Neuron (in vitro differentiated cells): ENCODE measurements around the gene ASPDH.

ENCODE experiments used
- H2AFZ ChIP-seq: one replicate; pipeline ENCODE4 v1.6.1; 2013; ENCODE audit warnings: low read depth, mild to moderate bottlenecking, inconsistent platforms, low read length, moderate library complexity
- H3K27me3 ChIP-seq: one replicate; pipeline ENCODE4 v1.6.1; 2013; ENCODE audit warnings: low read length; ENCODE audit not compliant: insufficient read depth
- H3K36me3 ChIP-seq: one replicate; pipeline ENCODE4 v1.6.1; 2013; ENCODE audit warnings: low read length; ENCODE audit not compliant: insufficient read depth
- H3K4me1 ChIP-seq: one replicate; pipeline ENCODE4 v1.6.1; 2013; ENCODE audit warnings: low read length; ENCODE audit not compliant: insufficient read depth
- H3K4me3 ChIP-seq: 2 replicates; pipeline ENCODE4 v1.5.1; 2013; ENCODE audit warnings: mild to moderate bottlenecking, low read length, moderate library complexity
- H3K9me3 ChIP-seq: one replicate; pipeline ENCODE4 v1.6.1; 2013; ENCODE audit warnings: low read length

ASPDH gene

DNA sequence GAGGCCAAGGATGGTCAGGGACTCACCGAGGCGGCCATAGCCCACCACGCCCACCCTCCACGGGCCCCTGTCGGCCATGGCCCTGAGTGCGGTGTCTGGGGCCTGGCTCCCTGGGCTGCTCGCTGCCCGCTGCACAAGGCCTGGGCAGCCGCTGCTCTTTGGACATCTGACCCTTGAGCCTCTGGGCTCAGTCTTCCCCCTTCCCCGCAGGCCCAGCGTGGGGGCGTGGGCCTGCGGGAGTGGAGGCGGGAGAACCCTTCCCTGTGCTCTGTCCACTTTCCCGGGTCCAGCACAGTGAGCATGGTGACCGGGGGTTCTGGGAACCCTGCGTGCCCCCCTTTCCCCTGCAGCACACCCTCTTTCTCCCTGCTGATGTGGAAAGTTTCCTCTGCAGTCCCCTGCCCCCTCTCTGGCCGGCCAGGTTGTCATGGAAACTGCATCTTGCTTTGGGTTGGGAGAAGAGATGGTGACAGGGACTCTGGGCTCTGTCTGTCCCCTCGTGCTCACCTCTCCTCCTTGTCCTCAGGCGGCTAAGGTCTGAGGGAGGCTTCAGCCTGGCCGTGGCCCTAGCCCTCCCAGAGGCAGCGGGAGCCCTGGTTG is at the start of gene ASPDH:
Gene ASPDH (minus strand): TSS at position 168 of the 600 bp plus-strand sequence. CDS start 90 bp downstream, at position 78.
- Histone ChIP-seq H3K27me3 (no peaks in the 10 kb centered on the region), H3K9me3 (peaks cover 7% of the 10 kb centered on the region), H3K4me3 (no peak within 1 kb of the TSS), H3K36me3 (peaks cover 27% of the 10 kb centered on the region), H2AFZ (no peak within 1 kb of the TSS), H3K4me1 (peaks cover 57% of the 10 kb centered on the region)

- H3K4me3 ChIP-seq: no peak overlapping the region
- peaks cover 26% of the 10 kb centered on the region for H3K36me3 ChIP-seq
- H2AFZ ChIP-seq: no peak overlapping the region
- H3K9me3 ChIP-seq: no peaks in the 10 kb centered on the region
- H3K27me3 ChIP-seq: no peaks in the 10 kb centered on the region
- peaks cover 40% of the 10 kb centered on the region for H3K4me1 ChIP-seq
Measured at GRCh38 chr19:50562996-50563395, 49.3 kb upstream of the ASPDH start.

DNA sequence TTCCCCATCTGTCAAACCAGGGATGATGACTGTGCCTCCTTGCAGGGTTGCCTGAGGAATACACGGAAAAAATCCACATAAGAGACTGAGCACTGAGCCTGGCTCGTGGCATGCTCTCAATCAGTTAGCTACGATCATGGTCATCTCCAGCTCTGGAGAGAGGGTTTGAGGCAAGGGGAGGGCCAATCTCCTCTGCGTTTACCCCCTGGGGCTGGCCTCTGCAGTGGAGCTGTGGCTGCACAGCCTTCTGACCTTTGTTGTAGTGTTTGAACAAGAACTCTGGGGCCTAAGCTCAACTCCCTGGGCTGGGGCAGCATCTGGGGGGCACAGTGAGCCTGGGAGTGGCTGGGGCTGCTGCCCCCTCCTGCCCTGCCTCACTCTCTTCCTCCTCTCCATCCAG is 48.6 kb upstream of the ASPDH start:
- Histone ChIP-seq H3K4me3 (no peak overlapping the region), H3K27me3 (no peaks in the 10 kb centered on the region), H2AFZ (no peak overlapping the region), H3K36me3 (peaks cover 26% of the 10 kb centered on the region), H3K4me1 (peaks cover 41% of the 10 kb centered on the region), H3K9me3 (no peaks in the 10 kb centered on the region)

GRCh38 chr19:50559636-50560035 is 45.9 kb upstream of the ASPDH start:
- Histone ChIP-seq H2AFZ (no peak overlapping the region), H3K4me1 (peaks cover 35% of the 10 kb centered on the region), H3K36me3 (peaks cover 26% of the 10 kb centered on the region), H3K4me3 (no peak overlapping the region), H3K9me3 (no peaks in the 10 kb centered on the region), H3K27me3 (no peaks in the 10 kb centered on the region)

- peaks cover 19% of the 10 kb centered on the region for H3K36me3 ChIP-seq
- no peak overlapping the region for H2AFZ ChIP-seq
- H3K27me3 ChIP-seq: no peaks in the 10 kb centered on the region
- H3K4me1 ChIP-seq: peaks cover 24% of the 10 kb centered on the region
- H3K9me3 ChIP-seq: no peaks in the 10 kb centered on the region
- H3K4me3 ChIP-seq: no peak overlapping the region
Measured at GRCh38 chr19:50558449-50558848, 44.7 kb upstream of the ASPDH start.

GRCh38 chr19:50558039-50558438 is 44.3 kb upstream of the ASPDH start:
- H3K4me3 ChIP-seq: no peak overlapping the region
- H3K9me3 ChIP-seq: no peaks in the 10 kb centered on the region
- H3K36me3 ChIP-seq: peaks cover 16% of the 10 kb centered on the region
- H3K4me1 ChIP-seq: peaks cover 20% of the 10 kb centered on the region
- H3K27me3 ChIP-seq: no peaks in the 10 kb centered on the region
- H2AFZ ChIP-seq: no peak overlapping the region

GRCh38 chr19:50557009-50557613 is 43.4 kb upstream of the ASPDH start:
- no peak overlapping the region for H3K4me3 ChIP-seq
- H3K27me3 ChIP-seq: no peaks in the 10 kb centered on the region
- peaks cover 13% of the 10 kb centered on the region for H3K36me3 ChIP-seq
- no peak overlapping the region for H2AFZ ChIP-seq
- H3K9me3 ChIP-seq: no peaks in the 10 kb centered on the region
- H3K4me1 ChIP-seq: peaks cover 19% of the 10 kb centered on the region

GRCh38 chr19:50556282-50557008 is 42.7 kb upstream of the ASPDH start:
- H3K4me3 ChIP-seq: no peak overlapping the region
- H2AFZ ChIP-seq: no peak overlapping the region
- H3K27me3 ChIP-seq: no peaks in the 10 kb centered on the region
- peaks cover 25% of the 10 kb centered on the region for H3K4me1 ChIP-seq
- peaks cover 10% of the 10 kb centered on the region for H3K36me3 ChIP-seq
- no peaks in the 10 kb centered on the region for H3K9me3 ChIP-seq

DNA sequence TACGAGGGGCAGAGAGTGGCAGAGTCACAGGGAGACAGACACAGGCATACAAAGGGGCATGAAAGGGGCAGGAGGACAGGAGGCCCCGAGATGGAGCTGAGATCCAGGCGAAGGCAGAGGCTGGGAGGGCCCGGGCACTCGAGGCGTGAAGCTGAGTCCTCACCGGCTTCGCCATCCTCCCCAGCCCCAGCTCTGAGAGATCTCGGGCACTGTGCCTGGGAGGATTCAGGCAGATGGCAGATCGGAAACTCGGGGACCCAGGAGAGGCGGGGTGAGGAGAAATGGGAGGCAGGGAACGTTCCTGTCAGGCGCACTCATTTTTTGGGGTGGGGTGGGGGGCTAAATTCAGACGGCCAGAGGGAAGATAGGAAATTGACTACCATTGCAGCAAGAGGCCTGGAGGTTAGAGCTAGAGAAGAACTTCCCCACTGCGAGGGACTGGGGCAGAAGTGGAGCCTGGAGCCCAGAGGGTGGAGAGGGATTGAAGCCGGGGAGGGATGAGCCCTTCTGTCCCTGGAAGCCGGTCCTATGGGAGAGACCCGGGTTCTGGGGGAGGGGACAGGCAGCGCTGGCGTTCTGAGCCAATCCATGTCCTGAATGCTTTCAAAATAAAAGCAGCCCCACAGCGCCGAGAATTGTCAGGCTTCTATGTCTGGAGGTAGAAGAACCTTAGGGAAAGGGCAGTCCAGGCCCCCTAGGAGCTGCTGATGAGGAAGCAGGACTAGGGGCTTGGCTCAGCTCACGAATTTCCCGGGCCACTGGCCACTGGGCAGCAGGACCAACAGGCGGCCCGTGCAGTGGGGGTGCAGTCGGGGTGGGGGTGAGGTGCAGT is 42.0 kb upstream of the ASPDH start:
- H3K4me3 ChIP-seq: no peak overlapping the region
- peaks cover 10% of the 10 kb centered on the region for H3K36me3 ChIP-seq
- H3K9me3 ChIP-seq: no peaks in the 10 kb centered on the region
- peaks cover 31% of the 10 kb centered on the region for H3K4me1 ChIP-seq
- H2AFZ ChIP-seq: no peak overlapping the region
- no peaks in the 10 kb centered on the region for H3K27me3 ChIP-seq

DNA sequence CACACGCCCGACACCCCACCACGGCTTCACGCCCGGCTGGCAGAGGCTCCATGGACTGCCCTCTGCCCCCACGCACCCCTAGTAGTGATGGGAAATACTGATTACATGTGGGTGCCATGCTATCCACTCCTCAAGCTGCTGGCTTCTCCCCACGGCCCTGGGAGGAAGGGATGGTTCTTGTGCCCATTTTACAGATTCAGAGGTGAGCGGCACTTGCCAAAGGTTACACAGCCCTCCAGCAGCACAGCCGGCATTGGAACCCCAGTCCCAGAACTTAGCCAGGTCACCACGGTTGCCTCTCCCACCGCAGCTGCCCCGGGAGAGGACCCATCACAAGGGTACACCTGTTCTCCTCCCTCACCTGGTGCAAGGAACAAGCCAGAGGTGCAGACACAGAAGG is 41.3 kb upstream of the ASPDH start:
- H3K4me3 ChIP-seq: no peak overlapping the region
- H3K27me3 ChIP-seq: no peaks in the 10 kb centered on the region
- peaks cover 37% of the 10 kb centered on the region for H3K4me1 ChIP-seq
- H2AFZ ChIP-seq: no peak overlapping the region
- H3K36me3 ChIP-seq: peaks cover 6% of the 10 kb centered on the region
- H3K9me3 ChIP-seq: no peaks in the 10 kb centered on the region

DNA sequence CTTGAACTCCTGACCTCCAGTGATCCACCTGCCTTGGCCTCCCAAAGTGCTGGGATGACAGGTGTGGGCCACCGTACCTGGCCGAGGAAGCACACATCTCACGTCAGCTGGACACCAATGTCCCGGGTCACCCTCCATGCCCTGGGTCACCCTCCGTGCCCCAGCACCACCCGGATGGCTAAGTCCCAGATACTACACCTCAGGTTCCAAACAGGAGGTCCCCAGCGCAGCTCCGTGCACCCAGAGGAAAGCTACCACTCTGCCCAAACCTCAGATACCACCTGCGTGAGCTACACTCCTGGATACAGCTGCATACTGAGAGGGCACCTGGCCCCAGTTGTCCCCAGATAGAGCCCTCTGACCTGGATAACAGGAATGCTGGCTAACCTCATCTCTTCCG is 40.5 kb upstream of the ASPDH start:
- Histone ChIP-seq H3K9me3 (no peaks in the 10 kb centered on the region), H3K4me1 (peaks cover 39% of the 10 kb centered on the region), H3K4me3 (no peak overlapping the region), H2AFZ (no peak overlapping the region), H3K27me3 (no peaks in the 10 kb centered on the region), H3K36me3 (peaks cover 6% of the 10 kb centered on the region)

DNA sequence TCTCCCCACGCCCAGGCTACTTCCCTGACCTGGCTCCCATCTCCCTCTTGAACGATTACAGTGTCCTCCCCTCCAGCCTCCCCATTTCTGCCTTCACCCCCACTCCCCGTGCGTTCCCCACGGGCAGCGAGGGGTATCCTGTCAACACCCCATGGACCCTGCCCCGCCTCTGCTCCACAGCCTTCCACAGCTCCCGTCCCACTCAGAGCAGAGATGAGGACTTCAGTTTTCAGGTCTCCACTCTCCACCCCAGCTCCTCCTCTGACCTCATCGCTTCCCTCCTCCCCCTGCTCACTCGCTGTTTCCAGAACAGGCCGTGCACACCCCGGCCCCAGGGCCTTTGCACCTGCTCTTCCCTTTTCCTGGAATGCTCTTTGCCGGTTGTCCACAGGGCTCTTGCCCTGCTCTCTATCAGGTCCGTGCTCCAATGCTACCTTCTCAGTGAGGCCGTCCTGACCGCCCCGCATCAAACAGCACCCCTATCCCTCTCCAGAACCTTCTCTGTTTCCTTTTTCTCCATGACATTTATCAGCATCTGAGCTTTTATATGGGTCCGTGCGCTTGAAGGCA is 39.5 kb upstream of the ASPDH start:
- H3K4me3 ChIP-seq: no peak overlapping the region
- peaks cover 4% of the 10 kb centered on the region for H3K36me3 ChIP-seq
- no peaks in the 10 kb centered on the region for H3K9me3 ChIP-seq
- no peak overlapping the region for H2AFZ ChIP-seq
- H3K27me3 ChIP-seq: no peaks in the 10 kb centered on the region
- peaks cover 39% of the 10 kb centered on the region for H3K4me1 ChIP-seq
